Stimulated activated CD4-positive, alpha-beta T cell treated with anti-CD3 and anti-CD28 coated beads, Interleukin-12 subunit alpha, Interleukin-12 subunit beta, amount 100 ng/mL, for 4 hours (primary cell): Measurements from ENCODE around the gene STK4.

Experiments
- DNase-seq: peaks from one replicate; pipeline ENCODE4 v3.0.0-alpha.2; 2020

Gene STK4

DNA sequence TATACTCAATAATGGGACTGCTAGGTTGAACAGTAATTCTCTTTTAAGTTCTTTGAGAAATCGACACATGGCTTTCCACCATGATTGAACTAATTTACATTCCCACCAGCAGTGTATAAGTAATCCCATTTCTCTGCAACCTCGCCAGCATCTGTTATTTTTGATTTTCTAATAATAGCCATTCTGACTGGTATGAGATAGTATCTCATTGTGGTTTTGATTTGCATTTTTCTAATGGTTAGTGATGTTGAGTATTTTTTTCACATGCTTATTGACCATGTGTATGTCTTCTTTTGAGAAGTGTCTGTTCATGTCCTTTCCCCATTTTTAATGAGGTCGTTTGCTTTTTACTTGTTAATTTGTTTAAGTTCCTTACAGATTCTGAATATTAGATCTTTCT lies 66.5 kb downstream of the STK4 start:
- no peak for DNase-seq

DNA sequence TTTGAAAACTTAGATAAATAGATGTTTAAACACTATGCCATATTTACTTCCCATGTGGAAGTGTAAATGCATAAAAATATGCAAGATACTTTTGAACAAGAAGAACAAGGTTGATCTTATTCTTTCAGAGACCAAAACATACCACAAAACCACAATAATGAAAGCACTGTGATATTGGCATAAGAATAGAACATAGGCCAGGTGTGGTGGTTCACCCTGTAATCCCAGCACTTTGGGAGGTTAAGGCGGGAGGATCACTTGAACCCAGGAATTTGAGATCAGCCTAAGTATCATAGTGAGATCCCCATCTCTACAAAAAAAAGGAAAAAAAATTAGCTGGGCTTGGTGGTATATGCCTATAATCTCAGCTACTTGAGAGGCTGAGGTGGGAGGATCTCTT lies 68.1 kb downstream of the STK4 start:
- no peak for DNase-seq

DNA sequence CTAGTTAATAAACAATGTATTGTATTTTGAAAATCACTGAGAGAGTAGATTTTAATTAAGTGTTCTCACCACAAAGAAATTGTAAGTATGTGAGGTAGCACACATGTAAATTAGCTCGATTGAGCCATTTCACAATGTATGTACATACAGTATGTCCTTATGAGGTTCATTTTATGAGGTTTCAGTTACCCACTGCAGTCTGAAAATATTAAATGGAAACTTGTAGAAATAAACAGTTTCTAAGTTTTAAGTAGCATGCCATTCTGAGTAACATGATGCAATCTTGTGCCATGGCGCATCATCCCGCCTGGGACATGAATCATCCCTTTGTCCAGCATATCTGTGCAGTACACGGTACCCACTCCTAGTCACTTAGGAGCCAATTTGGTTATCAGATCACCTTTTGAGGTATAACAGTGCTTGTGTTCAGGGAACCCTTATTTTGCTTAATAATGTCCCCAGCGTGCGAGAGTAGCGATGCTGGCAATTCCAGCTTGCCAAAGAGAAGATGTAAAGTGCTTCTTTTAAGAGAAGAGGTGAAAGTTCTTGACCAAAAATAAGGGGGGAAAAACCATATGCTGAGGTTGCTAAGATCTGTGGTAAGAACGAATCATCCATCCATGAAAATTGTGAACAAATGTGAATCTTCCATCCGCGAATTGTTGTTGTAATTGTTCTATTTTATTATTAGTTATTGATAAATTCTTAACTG lies 69.9 kb downstream of the STK4 start:
- peak; percentile 35 for DNase-seq

GRCh38 chr20:45037050-45037449 lies 70.7 kb downstream of the STK4 start:
- no peak for DNase-seq

DNA sequence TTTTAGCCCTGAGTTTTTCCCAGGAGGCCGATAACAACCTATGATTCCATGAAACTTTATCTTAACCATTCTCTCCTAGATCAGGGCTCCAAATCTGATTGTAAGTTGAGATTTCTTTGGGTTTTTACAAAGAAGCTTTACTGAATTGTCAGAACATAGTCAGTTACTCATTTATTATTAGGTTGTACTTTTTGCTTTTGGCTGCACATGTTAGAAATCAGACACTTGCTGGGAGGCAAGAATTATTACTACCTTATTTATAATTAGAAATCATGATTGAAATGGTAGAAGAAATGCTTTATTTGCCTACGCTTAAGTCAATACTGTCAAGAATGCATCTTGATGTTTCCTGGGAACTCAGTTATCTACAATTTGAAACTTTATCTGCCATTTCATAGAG lies 71.3 kb downstream of the STK4 start:
- no peak for DNase-seq

- no peak for DNase-seq
These were observed 72.6 kb downstream of the STK4 start for GRCh38 chr20:45038745-45039474.

DNA sequence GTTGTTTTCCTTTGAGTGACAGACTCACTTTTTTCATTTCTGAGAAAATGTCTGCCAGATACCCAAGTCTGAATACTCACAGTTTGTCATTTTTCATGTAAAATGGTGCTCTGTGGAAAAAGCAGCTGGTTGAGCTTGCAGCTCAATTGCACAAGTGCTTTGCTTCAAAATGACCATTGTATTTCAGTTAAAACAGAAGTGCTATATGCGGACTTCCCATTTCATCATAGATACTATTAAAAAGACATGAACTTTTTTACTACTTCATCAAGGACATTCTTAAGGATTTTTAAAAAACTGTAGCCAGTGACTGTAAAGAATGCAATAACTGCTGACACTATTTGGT lies 73.1 kb downstream of the STK4 start:
- no peak for DNase-seq

DNA sequence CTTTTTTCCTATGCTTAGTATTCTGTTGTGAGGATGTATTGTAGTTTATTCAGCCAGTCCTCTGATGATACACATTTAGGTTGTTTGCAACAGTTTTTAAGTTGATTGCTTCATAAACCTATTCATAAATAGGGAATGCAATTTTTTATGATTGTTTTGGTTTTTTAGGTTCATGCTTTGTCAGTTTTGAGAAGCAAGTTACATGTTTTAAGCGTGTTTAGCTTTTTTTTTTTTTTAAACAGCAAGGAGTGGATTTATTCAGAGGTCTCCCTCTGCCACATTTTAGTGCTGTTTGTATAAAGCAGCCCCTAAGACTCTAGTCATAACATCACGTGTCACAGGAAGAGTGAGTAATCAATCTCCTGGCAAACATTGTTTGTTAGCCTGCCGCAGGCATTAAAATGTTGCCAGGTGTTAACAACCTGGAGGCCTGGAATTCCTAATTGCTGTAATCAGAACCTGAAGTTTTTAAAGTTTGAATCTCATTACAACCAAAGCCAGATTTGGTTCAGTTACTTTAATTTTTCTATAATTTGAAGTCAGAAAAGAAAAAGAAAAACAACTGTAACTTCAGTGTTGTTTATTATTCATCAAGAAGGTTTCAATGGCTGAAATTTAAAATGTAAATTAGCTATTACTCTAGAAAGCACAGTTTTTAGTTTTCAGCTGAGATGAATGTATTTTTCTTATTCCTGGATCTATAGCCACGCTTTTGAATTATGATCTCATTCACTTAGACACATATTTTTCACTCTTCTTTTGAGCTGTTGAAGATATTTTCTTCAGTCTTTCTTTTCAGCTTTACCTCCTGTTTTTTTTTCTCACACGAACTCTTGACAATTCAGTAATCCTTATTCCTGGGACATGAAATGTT lies 75.4 kb downstream of the STK4 start:
- no peak for DNase-seq

DNA sequence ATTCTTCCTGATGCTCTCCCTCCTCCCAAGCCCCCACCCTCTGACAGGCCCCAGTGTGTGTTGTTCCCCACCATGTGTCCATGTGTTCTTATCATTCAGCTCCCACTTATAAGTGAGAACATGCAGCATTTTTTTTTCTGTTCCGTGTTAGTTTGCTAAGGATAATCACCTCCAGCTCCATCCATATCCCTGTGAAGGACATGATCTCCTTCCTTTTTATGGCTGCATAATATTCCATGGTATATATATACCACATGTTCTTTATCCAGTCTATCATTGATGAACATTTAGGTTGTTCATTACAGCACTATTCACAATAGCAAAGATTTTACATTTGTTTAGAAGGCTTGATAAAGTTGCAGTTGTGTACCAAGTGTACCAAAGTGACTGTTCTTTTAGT lies 76.7 kb downstream of the STK4 start:
- no peak for DNase-seq

DNA sequence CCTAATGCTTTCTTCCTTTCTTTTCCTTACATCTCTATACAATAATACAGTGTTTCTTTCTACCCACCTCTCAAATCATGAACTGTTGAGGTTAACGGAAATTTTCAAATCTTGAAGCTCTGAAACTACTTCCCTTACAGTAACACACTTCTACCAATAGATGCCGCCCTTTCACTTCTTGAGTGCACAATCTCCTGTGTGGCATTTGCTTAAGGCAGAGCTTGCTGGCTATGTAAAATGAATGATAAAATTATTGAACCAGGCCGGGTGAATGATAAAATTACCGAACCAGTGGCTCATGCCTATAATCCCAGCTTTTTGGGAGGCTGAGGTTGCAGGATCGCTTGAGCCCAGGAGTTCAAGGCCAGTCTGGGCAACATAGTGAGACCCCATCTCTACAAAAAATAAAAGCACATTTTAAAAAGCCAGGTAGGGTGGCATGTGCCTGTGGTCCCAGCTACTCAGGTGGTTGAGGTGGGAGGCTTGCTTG lies 77.8 kb downstream of the STK4 start:
- DNase-seq: no peak

DNA sequence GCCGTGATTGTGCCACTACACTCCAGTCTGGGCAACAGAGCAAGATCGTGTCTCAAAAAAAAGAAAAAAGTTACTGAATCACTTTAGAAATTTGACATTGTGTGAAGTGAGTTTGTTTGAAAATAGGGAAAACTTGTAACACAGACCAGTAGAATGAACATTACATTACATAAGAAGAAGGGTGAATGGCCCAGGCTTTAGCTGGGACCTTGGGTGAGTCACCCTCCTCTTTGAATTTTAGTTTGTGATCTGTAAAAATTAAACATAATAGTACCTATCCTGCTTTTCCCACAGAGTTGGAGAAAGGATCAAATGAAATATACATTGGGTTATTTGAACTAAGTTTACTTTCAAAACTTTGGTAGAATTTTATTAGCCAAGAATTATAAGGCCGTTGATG lies 78.3 kb downstream of the STK4 start:
- no peak for DNase-seq

DNA sequence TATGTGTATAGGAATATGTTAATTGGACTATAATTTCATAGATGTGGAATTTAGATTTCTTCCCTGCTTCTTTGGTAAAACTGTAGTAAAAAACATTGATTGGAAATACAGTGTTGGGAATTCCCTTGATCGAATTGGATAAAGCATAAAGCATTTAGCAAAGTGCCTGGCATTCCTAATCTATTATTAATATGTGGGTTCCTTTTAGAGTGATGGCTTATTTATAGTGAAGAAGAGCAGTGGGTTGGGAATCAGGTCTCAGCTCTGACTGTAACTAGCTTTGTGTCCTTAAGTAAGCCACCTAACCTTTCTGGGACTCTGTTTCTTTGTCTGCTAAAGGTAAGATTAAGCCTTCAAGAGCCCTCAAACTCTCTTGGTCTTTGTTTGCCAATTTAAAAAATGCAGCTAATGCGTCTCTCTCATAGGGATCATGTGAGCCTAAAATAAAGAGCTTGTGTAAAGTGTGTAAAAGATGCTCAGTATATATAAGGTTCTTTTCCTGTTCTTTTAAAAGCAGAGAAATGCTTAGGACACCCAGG lies 81.3 kb downstream of the STK4 start:
- DNase-seq: no peak

DNA sequence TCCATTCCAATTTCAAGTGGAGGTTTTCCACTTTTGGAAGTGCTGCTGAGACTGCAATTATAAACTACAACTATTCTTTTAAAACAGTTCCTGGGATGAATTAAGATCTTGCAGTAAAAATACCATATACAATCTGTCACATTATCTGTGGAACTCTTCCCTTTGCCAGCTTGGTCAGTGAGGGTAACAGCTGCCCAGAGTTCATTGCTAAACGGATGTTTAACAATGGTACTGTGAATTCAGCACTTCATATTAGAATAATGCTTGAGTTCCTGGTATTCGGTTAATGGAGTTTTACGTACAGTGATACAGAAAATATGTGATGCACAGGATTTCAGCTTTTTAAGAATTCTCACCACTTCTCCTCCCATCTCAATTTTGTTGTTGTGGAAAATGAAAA lies 83.1 kb downstream of the STK4 start:
- DNase-seq: no peak

DNA sequence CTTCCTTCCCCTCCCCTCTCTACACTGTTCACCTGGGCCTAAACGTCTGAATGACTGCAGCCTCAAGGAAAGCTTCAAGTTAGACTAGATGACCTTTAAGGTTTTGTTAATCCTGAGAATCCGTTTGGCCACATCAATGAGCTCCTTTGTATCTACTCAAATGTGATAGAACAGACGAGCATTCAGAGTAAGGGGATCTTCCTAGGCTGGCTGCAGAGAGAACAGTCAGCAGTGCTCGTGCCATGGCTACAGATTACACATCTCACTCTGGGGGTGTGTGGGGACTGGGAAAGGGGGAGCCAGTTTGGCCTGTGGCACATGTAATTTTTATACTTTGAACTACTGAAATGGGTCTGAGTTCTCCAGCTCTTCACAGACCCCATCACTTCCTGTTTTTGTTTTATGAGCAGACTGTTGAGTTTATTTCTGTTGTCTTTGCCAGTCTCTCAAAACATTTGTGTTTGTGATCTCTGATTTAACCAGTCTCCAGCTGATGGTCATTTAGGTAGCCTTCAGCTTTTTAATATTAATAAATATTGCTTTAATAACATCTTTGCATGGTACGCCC lies 83.7 kb downstream of the STK4 start:
- no peak for DNase-seq

GRCh38 chr20:45051204-45052060 lies 85.1 kb downstream of the STK4 start:
- DNase-seq: no peak

GRCh38 chr20:45052698-45053429 lies 86.6 kb downstream of the STK4 start:
- no peak for DNase-seq

GRCh38 chr20:45053430-45054351 lies 87.4 kb downstream of the STK4 start:
- DNase-seq: no peak

DNA sequence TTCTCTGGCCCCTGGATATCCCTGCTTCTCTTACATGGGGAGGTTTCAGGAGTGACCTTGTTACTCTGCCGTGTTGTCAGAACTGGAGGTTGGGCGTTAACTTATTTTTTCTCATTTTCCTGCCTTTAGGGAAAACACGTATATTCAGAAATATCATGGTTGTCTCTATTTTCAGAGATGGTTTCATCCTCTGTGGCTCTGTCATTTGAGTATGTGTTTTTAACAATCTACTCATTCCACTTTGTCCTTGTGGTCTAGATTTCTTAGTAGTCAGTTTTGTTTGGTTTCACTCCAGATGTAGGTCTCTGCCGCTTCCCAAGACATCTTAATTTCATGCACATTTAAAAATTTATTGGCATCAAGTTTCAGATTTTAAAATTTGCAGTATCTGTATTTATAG lies 88.7 kb downstream of the STK4 start:
- no peak for DNase-seq

DNA sequence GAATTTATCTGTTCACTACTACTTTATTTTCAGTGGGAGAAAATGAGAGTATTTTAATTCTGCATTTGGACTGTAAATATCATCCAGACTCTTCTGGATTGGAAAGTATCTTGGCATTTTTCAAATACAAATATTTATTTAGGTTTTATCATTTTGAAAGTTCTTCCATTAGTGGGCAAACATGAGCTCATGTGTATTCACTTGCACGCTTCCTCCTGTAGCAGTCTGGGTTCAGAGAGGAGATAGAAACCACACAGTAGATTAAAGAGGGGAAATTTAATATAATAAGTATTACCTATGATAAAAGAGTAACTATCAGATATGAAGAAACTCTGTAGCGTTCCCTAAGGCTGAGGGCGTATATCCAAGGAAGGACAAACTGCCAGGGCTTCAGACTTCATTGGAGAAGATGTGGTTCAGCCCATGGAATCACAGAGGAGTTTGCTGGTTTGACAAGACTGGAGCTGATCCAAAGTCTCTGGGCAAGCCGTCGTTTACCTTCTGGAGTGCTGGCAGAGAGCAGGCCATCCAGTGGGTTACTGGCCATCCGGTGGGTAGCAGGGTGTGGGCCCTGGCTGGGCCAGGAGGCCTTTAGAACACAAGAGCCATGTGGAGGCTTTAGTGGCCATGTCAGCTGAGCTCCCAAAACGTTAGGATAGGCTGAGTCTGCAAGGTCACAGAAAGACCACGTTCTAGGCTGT lies 90.3 kb downstream of the STK4 start:
- no peak for DNase-seq
